HG03558 (cell line): ENCODE results near the gene SLC29A2.
"Not testable (repeated sequence)": the region's sequence is repeated elsewhere in the genome, so short reads cannot be mapped to it uniquely, and the experiment has no call there.

Experiments
- ATAC-seq: cut with Tn5 transposase; IDR thresholded peaks from one replicate; pipeline ENCODE4 v1.9.1; 2021; ENCODE audit warnings: moderate number of reproducible peaks; ENCODE audit not compliant: unreplicated experiment; ENCODE audit errors: extremely low read depth

The SLC29A2 gene

DNA sequence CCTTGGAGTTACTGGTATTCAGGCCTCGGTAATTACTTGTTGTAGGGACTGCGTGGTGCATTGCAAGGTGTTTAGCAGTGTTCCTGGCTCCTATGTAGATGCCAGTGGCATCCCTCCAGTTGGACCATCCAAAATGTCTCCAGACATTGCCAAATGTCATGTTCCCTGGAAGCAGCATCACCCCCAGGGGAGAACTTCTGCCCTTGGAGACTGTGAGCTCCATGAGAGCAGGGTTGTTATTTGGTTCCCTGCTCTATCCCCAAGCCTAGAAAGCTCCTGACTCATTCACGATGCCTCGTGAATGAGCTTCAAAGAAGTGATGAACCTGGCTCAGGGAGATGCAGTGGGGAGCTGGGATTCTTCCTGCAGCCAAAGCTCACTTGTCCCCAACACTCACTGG lies 50.0 kb downstream of the SLC29A2 start:
- ATAC-seq, result no peak

DNA sequence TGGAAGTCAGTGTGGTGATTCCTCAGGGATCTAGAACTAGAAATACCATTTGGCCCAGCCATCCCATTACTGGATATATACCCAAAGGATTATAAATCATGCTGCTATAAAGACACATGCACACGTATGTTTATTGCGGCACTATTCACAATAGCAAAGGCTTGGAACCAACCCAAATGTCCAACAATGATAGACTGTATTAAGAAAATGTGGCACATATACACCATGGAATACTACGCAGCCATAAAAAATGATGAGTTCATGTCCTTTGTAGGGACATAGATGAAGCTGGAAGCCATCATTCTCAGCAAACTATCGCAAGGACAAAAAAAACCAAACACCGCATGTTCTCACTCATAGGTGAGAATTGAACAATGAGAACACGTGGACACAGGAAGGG lies 50.8 kb downstream of the SLC29A2 start:
- not testable (repeated sequence) for ATAC-seq

DNA sequence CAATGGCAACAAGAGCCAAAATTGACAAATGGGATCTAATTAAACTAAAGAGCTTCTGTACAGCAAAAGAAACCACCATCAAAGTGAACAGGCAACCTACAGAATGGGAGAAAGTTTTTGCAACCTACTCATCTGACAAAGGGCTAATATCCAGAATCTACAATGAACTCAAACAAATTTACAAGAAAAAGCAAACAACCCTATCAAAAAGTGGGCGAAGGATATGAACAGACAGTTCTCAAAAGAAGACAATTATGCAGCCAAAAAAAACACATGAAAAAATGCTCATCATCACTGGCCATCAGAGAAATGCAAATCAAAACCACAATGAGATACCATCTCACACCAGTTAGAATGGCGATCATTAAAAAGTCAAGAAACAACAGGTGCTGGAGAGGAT lies 51.3 kb downstream of the SLC29A2 start:
- ATAC-seq, result not testable (repeated sequence)

DNA sequence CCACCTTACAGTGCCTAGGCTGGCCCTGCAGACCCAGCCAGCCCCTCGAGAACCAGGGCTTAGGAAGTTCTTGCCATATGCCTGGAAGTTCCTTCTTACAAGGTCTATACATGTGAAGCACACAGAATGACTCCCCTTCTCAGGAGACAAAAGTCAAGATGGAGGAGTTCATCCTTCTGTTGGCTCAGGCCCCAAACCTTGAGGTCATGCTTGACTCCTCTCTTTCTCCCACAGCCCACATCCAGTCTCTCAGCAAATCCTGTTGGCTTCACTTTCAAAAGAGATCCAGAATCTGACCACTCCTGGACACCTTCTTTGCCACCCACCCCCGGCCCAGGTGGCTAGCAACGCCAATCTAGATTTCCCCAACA lies 53.0 kb downstream of the SLC29A2 start:
- ATAC-seq, result no peak

DNA sequence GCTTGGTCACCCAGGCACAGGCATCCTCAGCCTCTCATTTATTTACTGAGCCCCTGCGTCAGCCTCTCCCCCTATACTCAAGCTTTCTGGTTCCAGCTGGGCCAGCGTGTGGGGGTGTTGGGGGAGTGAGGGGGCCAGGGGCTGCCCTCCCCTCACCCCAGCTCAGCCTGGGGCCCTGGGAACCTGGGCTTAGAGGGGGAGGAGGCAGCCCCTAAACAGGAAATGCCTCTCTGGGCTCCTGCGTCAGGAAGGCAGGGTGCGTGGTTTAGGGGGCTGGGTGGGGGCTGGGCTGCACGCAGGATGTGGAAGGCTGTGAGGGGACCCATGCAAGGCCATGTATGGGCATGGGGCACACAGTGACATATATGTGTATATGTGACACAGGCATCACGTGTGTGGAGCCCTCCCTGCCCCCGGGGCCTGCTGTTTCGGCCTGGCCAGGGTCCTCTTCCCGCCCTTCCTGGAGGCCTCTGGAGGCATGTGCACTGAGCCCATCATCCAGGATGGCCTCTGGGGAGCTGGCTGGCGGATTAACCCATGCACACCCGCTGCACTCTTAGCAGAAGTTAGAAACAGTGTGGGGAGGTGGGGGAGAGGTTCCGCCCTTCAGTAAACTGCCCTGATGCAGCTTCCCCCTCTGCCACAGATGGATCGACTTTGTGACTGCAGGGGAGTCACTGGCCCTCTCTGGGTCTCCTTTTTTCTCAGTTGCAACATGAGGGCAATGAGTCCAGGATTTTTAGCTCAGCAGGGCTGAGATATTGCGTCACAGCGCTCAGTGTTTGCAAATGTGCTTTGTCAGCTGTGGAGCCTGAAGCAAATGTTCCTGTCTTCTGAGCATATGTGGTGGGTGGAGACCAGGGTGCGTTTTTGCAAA lies 53.6 kb downstream of the SLC29A2 start:
- ATAC-seq, result no peak

DNA sequence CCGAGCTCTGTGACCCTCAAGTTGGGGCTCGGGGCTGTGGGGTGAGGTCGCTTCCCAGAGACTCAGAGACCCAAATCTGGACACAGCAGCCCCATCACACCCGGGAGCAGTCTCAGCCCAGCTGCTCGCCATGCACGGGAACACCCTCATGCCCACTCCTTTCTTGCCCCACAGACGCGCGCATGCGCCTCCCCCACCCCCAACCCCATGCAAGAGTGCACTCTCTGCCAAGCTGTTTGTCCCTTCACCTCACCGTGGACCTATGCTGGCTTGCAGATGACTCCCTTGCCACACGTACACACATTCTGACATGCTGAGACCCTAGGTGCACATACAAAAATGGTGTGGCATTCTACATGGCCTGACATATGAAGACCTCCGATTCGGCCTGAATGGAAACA lies 54.2 kb downstream of the SLC29A2 start:
- no peak for ATAC-seq

DNA sequence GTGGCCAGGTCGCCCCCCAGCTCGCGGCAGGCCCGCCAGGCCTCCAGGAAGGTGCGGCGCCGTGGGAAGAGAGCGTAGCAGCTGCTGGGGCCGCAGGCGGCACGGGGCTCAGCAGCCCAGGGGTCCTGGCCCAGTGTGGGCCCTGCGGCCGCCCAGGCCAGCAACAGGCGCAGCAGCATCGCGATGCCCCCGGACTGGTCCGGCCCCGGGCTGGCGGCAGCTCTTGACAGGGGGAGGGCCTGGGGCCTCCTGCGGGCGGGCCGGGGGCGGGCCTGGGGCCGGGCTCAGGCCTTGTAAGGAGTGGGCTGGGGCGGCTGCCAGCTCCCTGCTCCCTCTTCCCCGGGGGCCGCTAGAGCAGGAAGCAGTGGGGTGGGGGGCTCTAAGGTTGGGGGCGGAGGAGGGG lies 54.7 kb downstream of the SLC29A2 start, which contains the start of gene CD248:
Gene CD248, minus strand, starts transcription at position 196 of the 403 bp plus-strand sequence. Its CDS starts 17 bp downstream, at position 179.
- ATAC-seq, result no peak

DNA sequence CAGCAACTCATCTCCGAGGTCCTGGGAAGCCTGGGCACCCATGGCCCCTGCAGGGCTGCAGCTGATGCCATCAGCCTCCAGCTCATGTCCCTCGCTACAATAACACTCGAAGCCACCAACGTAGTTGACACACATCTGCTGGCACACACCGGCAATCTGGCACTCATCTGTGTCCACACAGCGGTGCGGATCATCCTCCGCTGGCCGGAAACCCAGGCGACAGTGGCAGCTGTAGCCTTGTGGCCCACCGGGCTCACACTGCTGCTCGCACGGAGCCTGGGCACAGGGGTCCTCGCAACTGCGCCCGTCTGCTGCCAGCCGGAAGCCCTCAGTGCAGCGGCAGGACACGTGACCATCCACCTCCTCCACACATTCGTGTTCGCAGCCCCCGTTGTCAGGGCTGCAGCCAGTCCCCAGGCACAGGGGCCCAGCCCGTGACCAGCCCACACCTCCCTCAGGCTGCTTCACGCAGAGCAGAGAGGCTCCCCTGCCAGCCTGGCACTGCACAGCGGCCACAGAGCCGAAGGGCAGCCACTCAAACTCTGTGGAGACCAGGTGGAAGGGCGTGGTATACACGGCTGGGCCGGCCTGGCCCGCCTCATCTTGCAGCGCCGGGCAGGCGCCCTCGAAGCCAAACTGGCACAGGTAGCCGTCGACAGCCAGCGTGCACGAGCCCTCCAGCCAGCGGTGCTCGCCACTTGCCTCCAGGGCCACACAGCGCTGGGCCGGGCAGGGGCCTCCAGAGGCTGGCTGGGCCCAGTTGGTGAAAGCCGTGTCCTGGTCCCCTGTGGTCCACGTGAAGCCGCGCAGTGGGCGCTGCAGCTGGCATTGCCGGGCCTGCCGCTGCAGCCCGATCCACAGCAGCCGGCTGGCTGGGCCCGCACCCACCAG lies 55.4 kb downstream of the SLC29A2 start:
- ATAC-seq, result no peak

DNA sequence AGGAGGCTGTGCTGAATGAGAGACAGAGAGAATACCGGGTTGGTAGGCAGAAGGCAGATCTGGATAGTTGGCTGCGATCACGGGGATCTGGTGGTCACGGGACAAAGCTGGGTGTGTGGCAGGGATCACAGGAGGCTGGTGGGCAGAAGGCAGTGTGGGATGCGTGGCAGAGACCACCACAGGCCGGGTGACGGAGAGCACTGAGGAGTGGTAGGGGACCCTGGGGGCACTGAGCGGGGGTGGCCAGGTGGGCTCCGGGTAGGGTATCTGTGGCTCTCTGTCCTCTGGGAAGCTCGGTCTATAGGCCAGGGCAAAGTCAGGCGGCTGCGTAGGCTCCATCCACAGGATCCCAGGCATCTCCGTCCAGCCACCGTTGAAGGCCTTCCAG lies 56.1 kb downstream of the SLC29A2 start:
- ATAC-seq, result no peak

DNA sequence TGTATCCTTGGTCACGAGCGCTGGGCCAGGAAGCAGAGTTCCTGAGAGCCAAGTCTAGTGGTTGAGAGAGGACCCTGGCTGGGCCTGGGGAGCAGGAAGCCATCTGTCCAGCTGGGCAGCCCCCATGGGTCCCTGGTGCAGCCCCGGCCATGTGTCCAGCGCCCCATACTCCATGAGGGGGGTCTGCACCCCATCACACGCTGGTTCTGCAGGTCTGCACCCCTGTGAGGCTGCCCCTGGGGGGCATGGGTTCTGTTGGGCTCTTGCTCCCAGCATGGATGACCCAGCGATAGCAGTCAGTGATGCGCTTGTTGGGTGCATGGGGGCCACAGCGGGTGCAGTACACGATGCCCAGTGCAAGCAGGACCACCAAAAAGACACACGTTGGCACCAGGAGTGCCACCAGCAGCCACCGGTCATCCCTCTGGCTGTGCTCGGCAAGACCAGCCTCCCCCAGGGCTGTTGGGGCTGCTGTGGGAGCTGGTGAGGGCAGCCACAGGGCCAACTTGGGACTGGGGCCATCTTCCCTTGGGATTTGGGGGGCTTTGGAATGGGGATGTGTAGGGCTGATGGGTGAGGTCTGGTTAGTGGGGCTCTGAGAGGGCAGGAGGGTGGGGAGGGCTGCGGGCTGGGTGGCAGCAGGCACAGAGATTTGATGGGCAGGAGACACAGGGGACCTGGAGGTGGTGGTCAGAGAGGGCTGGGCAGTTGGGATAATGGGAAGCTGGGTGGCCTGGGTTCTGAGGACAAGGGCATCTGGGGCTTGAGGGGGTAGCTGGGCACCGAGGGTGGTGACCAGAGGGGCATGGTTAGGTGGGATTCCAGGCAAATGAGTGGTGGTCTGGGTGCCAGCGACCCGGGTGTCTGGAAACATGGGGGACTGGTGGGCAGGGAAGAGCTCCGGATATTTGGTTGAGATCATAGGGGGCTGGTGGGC lies 56.7 kb downstream of the SLC29A2 start:
- ATAC-seq, result no peak

DNA sequence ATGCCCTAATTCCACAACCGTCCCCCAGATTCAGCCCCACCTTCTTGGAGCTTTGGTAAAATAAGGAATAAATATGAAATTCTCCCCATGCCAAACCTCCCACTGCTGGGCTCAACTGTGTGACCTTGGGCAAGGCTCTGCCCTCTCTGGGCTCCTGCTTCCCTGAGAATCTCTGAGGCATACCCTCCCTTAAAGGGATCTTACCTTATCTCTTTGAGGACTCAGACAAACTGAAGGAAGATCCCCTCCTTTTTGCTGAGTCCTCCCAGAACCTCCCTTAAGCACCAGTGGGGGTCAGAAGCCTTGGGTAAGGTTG lies 57.4 kb downstream of the SLC29A2 start:
- ATAC-seq, result no peak

DNA sequence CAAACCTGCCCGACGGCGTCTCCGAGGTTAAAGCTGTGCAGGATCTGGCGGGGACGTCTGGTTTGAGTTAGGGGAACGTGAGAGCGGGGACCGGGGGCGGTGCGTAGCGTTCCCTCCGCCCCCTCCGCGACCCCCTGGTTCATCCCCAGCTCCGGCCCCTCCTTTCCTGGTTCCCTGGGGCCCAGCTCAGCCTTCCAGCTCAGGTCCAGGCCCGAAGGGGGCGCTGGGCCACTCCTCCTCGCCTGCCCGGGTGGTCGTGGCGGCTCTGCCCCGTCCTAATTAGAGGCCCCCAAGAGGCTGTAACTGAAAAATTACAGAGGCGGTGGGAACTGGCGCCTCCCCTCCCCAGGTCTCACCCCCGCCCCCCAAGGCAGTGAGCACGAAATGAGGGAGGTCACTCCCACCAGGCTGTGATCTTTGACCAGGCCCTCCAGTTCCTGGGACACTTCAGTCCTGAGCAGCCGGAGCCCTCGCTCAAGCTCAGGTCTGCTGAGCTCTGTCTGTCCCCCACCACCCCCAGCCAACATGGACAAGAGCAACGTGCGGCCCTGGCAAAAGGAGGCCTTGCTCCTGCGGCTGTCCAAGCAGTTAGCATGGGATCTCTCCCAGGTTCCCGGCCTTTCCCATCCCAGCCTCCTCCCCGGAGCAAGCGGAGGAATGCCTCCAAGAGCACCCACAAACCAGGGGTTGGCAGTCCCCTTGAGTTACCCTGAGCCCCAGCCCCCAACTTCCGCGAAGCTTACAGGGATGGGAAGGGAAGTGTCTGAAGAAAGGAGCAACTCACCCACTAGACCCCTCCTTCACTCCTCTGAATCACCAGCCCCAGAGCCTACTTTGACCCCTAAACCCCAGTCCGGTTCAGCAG lies 58.0 kb downstream of the SLC29A2 start:
- ATAC-seq, result no peak

DNA sequence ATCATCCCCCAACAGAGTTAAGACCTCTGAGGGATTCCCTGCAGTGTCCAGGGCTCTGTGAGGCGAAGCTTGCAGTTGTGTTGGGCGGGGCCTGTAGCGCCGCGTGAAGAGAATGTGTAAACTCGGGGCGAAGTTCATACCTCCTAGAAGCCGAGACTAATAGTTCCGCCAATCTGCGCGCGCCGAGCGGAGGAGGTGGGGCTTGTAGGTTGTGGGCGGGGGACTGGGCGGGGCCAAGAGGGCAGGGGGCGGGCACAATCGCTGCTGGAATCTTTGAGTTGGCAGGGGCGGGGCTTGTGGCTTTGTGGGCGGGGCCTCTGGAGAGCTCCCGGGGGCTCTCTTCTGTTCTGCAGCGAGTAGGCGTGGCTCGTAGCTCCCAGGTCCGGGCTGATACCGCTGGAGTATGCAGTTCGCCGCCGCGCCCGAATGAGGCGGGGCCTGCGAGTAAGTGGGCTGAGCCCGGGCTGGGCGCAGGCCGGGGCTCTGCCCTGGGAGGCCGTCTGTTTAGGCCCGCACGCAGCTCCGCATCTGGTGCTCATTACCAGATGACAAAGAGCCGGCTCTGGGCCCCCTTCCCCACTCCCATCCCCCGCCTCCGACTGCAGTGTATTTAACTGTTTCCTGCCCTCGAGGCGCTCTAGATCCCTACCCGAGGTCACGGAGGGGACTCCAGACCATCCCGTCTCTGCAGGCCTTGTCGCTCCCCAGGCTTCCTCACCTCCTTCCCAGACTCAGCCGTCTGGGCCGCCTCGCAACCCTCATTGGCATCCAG lies 58.8 kb downstream of the SLC29A2 start:
- ATAC-seq, result peak; percentile 37
